ENCODE data around the gene CYP27B1.
A peak's percentile ranks its signal among the peaks of the same experiment; 100 is the strongest.
"Not testable (repeated sequence)": the region's sequence is repeated elsewhere in the genome, so short reads cannot be mapped to it uniquely, and the experiment has no call there.

The CYP27B1 gene

DNA sequence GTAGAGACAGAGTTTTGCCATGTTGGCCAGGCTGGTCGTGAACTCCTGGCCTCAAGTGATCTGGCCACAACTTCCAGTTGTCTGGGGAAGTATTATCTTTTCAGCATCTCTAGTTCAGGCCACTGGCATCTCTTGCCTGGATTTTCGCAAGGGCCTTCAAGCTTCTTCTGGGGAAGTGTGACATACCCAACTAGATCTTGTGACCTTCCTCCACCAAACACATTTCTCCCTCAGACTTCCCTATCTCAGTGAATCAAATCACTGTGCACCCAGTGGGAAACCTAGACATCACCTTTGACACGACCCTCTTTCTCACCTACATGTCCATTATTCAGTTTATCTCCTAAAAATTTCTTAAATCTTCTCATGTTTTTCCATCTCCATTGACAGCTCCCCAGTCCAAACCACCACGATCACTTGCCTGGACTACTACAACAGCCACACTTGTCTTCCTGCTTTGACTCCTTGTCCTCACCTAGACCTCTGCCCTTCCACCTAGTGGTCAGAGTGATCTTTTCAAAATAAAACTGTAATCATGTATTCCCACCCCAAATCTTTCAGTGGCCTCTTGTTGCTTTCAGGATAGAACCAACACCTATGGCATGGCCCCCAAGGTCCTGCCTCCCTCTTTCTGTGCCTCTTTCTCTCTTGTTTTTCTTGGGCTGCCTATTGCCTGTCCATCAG, 8.8 kb upstream of the CYP27B1 start:
- WGBS, 2 experiments (ENCODE audit: insufficient coverage in 2 of 2), result 84 to 86% methylated on average over 3 to 4 of the region's 4 CpGs
- Histone ChIP-seq H3K4me1 (ENCODE audit: control insufficient read depth, insufficient read depth, low read length, poor library complexity, severe bottlenecking) (peaks cover 3% of the 10 kb centered on the region), H3K9me3 (ENCODE audit: control insufficient read depth, low read length) (no peaks in the 10 kb centered on the region), H3K36me3 (ENCODE audit: control insufficient read depth, insufficient read depth, low read length) (peaks cover 9% of the 10 kb centered on the region), H3K27ac (ENCODE audit: low read depth, low read length, severe bottlenecking) (no peak overlapping the region), H3K4me3 (ENCODE audit: extremely low read depth, insufficient read depth, low read length, poor library complexity, severe bottlenecking) (no peak overlapping the region)

GRCh38 chr12:57775044-57775443, 8.2 kb upstream of the CYP27B1 start:
- WGBS, 2 experiments (ENCODE audit: insufficient coverage in 2 of 2), result no CpG with 5 or more reads among the region's 3 CpGs
- Histone ChIP-seq H3K9me3 (ENCODE audit: control insufficient read depth, low read length) (no peaks in the 10 kb centered on the region), H3K27ac (ENCODE audit: low read depth, low read length, severe bottlenecking) (no peak overlapping the region), H3K4me1 (ENCODE audit: control insufficient read depth, insufficient read depth, low read length, poor library complexity, severe bottlenecking) (peaks cover 3% of the 10 kb centered on the region), H3K4me3 (ENCODE audit: extremely low read depth, insufficient read depth, low read length, poor library complexity, severe bottlenecking) (no peak overlapping the region), H3K36me3 (ENCODE audit: control insufficient read depth, insufficient read depth, low read length) (peaks cover 11% of the 10 kb centered on the region)

DNA sequence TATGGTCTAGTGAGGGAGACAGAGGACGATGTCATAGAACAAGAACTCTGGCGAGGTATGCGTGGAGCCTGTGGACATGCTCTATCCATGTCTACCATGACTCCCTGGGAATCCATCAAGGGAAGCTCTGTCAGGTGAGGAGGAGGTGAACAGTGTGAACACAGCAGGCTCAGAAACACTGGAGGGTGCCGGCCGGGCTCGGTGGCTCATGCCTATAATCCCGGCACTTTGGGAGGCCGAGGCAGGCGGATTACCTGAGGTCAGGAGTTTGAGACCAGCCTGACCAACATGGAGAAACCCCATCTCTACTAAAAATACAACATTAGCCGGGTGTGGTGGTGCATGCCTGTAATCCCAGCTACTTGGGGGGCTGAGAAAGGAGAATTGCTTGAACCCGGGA, 7.8 kb upstream of the CYP27B1 start:
- WGBS, 2 experiments (ENCODE audit: insufficient coverage in 2 of 2), result 97 to 100% methylated on average over 3 to 5 of the region's 11 CpGs
- peaks cover 10% of the 10 kb centered on the region for H3K36me3 ChIP-seq (ENCODE audit: control insufficient read depth, insufficient read depth, low read length)
- H3K9me3 ChIP-seq (ENCODE audit: control insufficient read depth, low read length); H3K27ac ChIP-seq (ENCODE audit: low read depth, low read length, severe bottlenecking); H3K4me1 ChIP-seq (ENCODE audit: control insufficient read depth, insufficient read depth, low read length, poor library complexity, severe bottlenecking); H3K4me3 ChIP-seq (ENCODE audit: extremely low read depth, insufficient read depth, low read length, poor library complexity, severe bottlenecking): not testable (repeated sequence)

GRCh38 chr12:57772429-57773322, 5.8 kb upstream of the CYP27B1 start, which contains the start of gene EEF1AKMT3:
Gene EEF1AKMT3 (plus strand): TSS chr12:57772614. CDS start chr12:57772725, 111 bp downstream.
- H3K4me1 ChIP-seq (ENCODE audit: control insufficient read depth, insufficient read depth, low read length, poor library complexity, severe bottlenecking), result peaks cover 3% of the 10 kb centered on the region
- 0 to 6% methylated on average over 48 to 49 of the region's 67 CpGs for WGBS, 2 experiments (ENCODE audit: insufficient coverage in 2 of 2)
- H3K36me3 ChIP-seq (ENCODE audit: control insufficient read depth, insufficient read depth, low read length), result peaks cover 25% of the 10 kb centered on the region
- H3K27ac ChIP-seq (ENCODE audit: low read depth, low read length, severe bottlenecking), result peak within 1 kb of the TSS; percentile 96
- peak within 1 kb of the TSS; percentile 74 for H3K4me3 ChIP-seq (ENCODE audit: extremely low read depth, insufficient read depth, low read length, poor library complexity, severe bottlenecking)
- H3K9me3 ChIP-seq (ENCODE audit: control insufficient read depth, low read length), result no peaks in the 10 kb centered on the region

DNA sequence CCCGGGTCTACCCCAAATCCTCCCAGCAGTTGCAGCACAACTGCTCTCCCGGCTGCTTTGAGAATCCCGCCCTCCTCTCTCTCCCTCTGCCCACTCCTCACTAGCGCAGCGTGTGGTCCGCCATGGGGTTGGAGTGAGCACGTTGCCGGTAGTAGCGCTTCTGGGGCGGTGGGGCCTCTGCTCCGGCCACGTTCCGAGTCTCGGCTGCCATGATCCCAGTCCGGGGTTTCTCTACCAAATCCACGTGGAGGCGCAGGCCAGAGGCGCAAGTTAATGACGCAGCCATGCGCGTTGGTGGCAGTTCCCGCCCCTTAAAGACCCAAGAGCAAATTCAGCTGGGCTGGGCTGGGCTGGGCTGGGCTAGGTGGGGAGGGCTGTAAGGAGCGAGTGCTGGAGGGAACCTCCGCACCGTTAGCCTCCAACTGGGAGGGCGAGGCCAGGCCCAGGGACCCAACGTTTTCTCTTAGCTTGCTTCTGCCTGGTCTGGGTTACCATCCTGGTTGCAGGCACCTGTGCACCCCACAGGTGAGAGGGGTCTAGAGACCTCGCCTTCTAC, 5.1 kb upstream of the CYP27B1 start, which contains the start of gene METTL1:
Gene METTL1 (minus strand): TSS at position 233 of the 556 bp plus-strand sequence. CDS start 22 bp downstream, at position 211.
- H3K4me3 ChIP-seq (ENCODE audit: extremely low read depth, insufficient read depth, low read length, poor library complexity, severe bottlenecking), result peak within 1 kb of the TSS; percentile 74
- peak within 1 kb of the TSS; percentile 96 for H3K27ac ChIP-seq (ENCODE audit: low read depth, low read length, severe bottlenecking)
- peaks cover 3% of the 10 kb centered on the region for H3K4me1 ChIP-seq (ENCODE audit: control insufficient read depth, insufficient read depth, low read length, poor library complexity, severe bottlenecking)
- peaks cover 25% of the 10 kb centered on the region for H3K36me3 ChIP-seq (ENCODE audit: control insufficient read depth, insufficient read depth, low read length)
- H3K9me3 ChIP-seq (ENCODE audit: control insufficient read depth, low read length), result no peaks in the 10 kb centered on the region
- WGBS, 2 experiments (ENCODE audit: insufficient coverage in 2 of 2), result 1% methylated on average over 23 of the region's 28 CpGs

DNA sequence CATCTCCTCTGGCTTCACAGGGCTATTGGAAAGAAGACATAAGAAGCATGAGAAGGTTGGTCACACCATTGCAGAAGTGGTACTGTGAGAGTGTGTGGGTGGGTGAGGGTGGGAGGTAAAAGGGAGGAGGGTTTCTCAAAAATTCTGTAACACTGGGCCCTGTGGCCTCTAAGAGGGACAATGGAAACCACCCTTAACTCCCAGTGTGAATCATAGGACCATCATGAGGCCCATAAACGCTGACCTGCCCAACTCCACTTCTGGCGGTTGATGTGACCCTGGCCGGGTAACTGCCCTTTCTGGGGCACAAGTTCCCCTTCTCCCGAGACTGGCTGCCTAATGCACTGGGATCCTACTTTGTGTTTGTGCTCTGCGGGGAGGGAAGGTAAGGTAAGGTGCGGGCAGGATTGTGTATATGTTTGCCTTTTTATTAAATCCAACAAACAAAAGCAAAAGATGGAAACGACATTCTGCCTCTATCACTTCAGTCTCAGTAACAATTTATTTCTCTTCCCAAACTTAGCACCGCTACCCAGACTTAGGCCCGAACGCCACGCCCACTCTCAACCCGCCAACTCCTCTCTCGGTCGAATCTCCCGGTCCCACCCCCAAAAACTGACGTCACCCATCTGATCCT, 4.5 kb upstream of the CYP27B1 start:
- peaks cover 7% of the 10 kb centered on the region for H3K4me1 ChIP-seq (ENCODE audit: control insufficient read depth, insufficient read depth, low read length, poor library complexity, severe bottlenecking)
- peak overlapping the region; percentile 96 for H3K27ac ChIP-seq (ENCODE audit: low read depth, low read length, severe bottlenecking)
- no peaks in the 10 kb centered on the region for H3K9me3 ChIP-seq (ENCODE audit: control insufficient read depth, low read length)
- H3K36me3 ChIP-seq (ENCODE audit: control insufficient read depth, insufficient read depth, low read length), result peaks cover 25% of the 10 kb centered on the region
- WGBS, 2 experiments (ENCODE audit: insufficient coverage in 2 of 2), result 1% methylated on average over 12 to 13 of the region's 16 CpGs
- H3K4me3 ChIP-seq (ENCODE audit: extremely low read depth, insufficient read depth, low read length, poor library complexity, severe bottlenecking), result peak overlapping the region; percentile 74

DNA sequence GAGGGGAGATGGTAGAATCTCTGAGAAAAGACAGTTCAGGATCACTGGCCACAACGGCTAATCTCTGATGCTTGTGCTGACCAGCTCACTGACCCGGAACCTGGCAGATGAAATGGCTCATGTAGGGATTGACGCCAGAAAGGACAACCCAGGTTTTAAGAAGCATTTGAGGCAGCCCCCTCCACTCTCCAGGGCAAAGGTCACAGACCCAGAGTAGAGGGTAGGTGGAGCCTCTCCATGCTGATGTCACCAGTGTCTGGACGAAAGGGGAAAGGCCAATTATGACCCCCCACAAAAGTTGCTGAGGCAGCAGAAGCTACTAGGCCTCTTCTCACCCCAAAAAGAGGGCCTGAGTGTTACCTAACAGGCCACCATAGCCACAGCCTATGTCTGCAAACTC, 3.9 kb upstream of the CYP27B1 start:
- Histone ChIP-seq H3K36me3 (ENCODE audit: control insufficient read depth, insufficient read depth, low read length) (peaks cover 25% of the 10 kb centered on the region), H3K9me3 (ENCODE audit: control insufficient read depth, low read length) (no peaks in the 10 kb centered on the region), H3K4me3 (ENCODE audit: extremely low read depth, insufficient read depth, low read length, poor library complexity, severe bottlenecking) (peak overlapping the region; percentile 74), H3K27ac (ENCODE audit: low read depth, low read length, severe bottlenecking) (no peak overlapping the region), H3K4me1 (ENCODE audit: control insufficient read depth, insufficient read depth, low read length, poor library complexity, severe bottlenecking) (peaks cover 10% of the 10 kb centered on the region)
- WGBS, 2 experiments (ENCODE audit: insufficient coverage in 2 of 2), result 91 to 98% methylated on average over 3 to 4 of the region's 4 CpGs

GRCh38 chr12:57769594-57769993, 2.7 kb upstream of the CYP27B1 start:
- Histone ChIP-seq H3K27ac (ENCODE audit: low read depth, low read length, severe bottlenecking) (no peak overlapping the region), H3K4me1 (ENCODE audit: control insufficient read depth, insufficient read depth, low read length, poor library complexity, severe bottlenecking) (peaks cover 13% of the 10 kb centered on the region), H3K4me3 (ENCODE audit: extremely low read depth, insufficient read depth, low read length, poor library complexity, severe bottlenecking) (no peak overlapping the region), H3K36me3 (ENCODE audit: control insufficient read depth, insufficient read depth, low read length) (peaks cover 25% of the 10 kb centered on the region), H3K9me3 (ENCODE audit: control insufficient read depth, low read length) (no peaks in the 10 kb centered on the region)
- 95 to 96% methylated on average over 9 to 10 of the region's 11 CpGs for WGBS, 2 experiments (ENCODE audit: insufficient coverage in 2 of 2)

GRCh38 chr12:57767876-57768275, 998 bp upstream of the CYP27B1 start:
- H3K4me1 ChIP-seq (ENCODE audit: control insufficient read depth, insufficient read depth, low read length, poor library complexity, severe bottlenecking), result peaks cover 13% of the 10 kb centered on the region
- H3K27ac ChIP-seq (ENCODE audit: low read depth, low read length, severe bottlenecking), result no peak overlapping the region
- no peaks in the 10 kb centered on the region for H3K9me3 ChIP-seq (ENCODE audit: control insufficient read depth, low read length)
- no peak overlapping the region for H3K4me3 ChIP-seq (ENCODE audit: extremely low read depth, insufficient read depth, low read length, poor library complexity, severe bottlenecking)
- WGBS, 2 experiments (ENCODE audit: insufficient coverage in 2 of 2), result 90 to 100% methylated on average over 1 to 3 of the region's 3 CpGs
- H3K36me3 ChIP-seq (ENCODE audit: control insufficient read depth, insufficient read depth, low read length), result peaks cover 25% of the 10 kb centered on the region

DNA sequence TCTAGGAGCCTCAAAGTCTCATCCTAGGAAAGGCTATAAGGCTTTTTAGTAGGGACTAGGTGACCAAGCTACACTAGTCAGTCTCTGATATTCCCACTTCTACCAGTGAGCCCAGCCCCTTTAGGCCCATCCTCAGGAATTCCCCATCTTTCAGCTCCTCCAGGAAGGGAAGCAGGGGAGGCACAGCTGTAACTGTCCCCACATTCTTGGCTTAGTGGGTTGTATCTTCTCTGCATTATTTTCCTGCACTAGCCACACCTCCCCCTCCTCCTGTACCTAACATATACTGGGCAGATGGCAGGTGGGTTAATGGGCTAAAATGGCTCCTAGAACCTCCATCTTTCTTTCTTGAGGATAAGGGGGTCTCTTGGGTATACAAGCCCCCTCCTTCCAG, 424 bp upstream of the CYP27B1 start:
- Histone ChIP-seq H3K27ac (ENCODE audit: low read depth, low read length, severe bottlenecking) (no peak overlapping the region), H3K4me3 (ENCODE audit: extremely low read depth, insufficient read depth, low read length, poor library complexity, severe bottlenecking) (no peak overlapping the region)

More for the DNA sequence above, 424 bp upstream of the CYP27B1 start:
- no peaks in the 10 kb centered on the region for H3K9me3 ChIP-seq (ENCODE audit: control insufficient read depth, low read length)
- peaks cover 25% of the 10 kb centered on the region for H3K36me3 ChIP-seq (ENCODE audit: control insufficient read depth, insufficient read depth, low read length)
- peaks cover 13% of the 10 kb centered on the region for H3K4me1 ChIP-seq (ENCODE audit: control insufficient read depth, insufficient read depth, low read length, poor library complexity, severe bottlenecking)
